DOHH2 (cell line): Measurements from ENCODE around the gene LRRC2.

Experiments
- CTCF ChIP-seq: fragments of 200-600 bp; sonication (generic); IDR thresholded peaks from one replicate; pipeline ENCODE4 v1.5.1; 2014; ENCODE audit warnings: antibody characterized with exemption, mild to moderate bottlenecking, low read depth, low read length; ENCODE audit not compliant: poor library complexity, severe bottlenecking
- EZH2phosphoT487 ChIP-seq: fragments of 200-600 bp; sonication (generic); IDR thresholded peaks from 2 replicates; pipeline ENCODE4 v1.6.1; 2017; ENCODE audit warnings: borderline replicate concordance, mild to moderate bottlenecking, antibody characterized with exemption, low read length, moderate library complexity, mixed read lengths

- TF ChIP-seq CTCF = no peak
- TF ChIP-seq EZH2phosphoT487 = no peak
These were observed 80.3 kb downstream of the LRRC2 start for GRCh38 chr3:46485779-46486175.
